ENCODE data around the gene IFNG. TPM values are rescaled to one million over a fixed set of nuclear protein-coding genes. Genes with fewer than 3 reads are reported as not detected.
"Not testable (repeated sequence)": the region's sequence is repeated elsewhere in the genome, so short reads cannot be mapped to it uniquely, and the experiment has no call there.

Gene IFNG
- 0.51 TPM for total RNA-seq

- no peak for DNase-seq
Observed at GRCh38 chr12:68159681-68160304, at the start of gene IFNG. IFNG (minus strand) TSS chr12:68159740; CDS start chr12:68159615, 125 bp downstream.

- DNase-seq: not testable (repeated sequence)
Observed at GRCh38 chr12:68209048-68209728, 49.6 kb upstream of the IFNG start.

GRCh38 chr12:68207276-68207675 is 47.7 kb upstream of the IFNG start:
- DNase-seq: no peak

GRCh38 chr12:68206446-68206845 is 46.9 kb upstream of the IFNG start:
- no peak for DNase-seq

- DNase-seq: no peak
Observed at GRCh38 chr12:68203460-68203875, 43.9 kb upstream of the IFNG start.

GRCh38 chr12:68200854-68201253 is 41.3 kb upstream of the IFNG start:
- DNase-seq: no peak

GRCh38 chr12:68199127-68199526 is 39.6 kb upstream of the IFNG start:
- DNase-seq: no peak

- DNase-seq: no peak
Observed at GRCh38 chr12:68198507-68199086, 39.1 kb upstream of the IFNG start.

- no peak for DNase-seq
Observed at GRCh38 chr12:68190301-68190700, 30.8 kb upstream of the IFNG start.

GRCh38 chr12:68189821-68190242 is 30.3 kb upstream of the IFNG start:
- DNase-seq: no peak

GRCh38 chr12:68185598-68185997 is 26.1 kb upstream of the IFNG start:
- DNase-seq: no peak

- DNase-seq: peak; percentile 41
Observed at GRCh38 chr12:68180792-68181744, 21.5 kb upstream of the IFNG start.

- no peak for DNase-seq
Observed at GRCh38 chr12:68178774-68179439, 19.4 kb upstream of the IFNG start.

- DNase-seq: no peak
Observed at GRCh38 chr12:68178184-68178583, 18.6 kb upstream of the IFNG start.

- DNase-seq: no peak
Observed at GRCh38 chr12:68177562-68177961, 18.0 kb upstream of the IFNG start.

- DNase-seq: no peak
Observed at GRCh38 chr12:68176257-68176656, 16.7 kb upstream of the IFNG start.

GRCh38 chr12:68175557-68176061 is 16.1 kb upstream of the IFNG start:
- no peak for DNase-seq

GRCh38 chr12:68174761-68175160 is 15.2 kb upstream of the IFNG start:
- not testable (repeated sequence) for DNase-seq

GRCh38 chr12:68173792-68174191 is 14.3 kb upstream of the IFNG start:
- DNase-seq: no peak

GRCh38 chr12:68170726-68171125 is 11.2 kb upstream of the IFNG start:
- no peak for DNase-seq

GRCh38 chr12:68169213-68169889 is 9.8 kb upstream of the IFNG start:
- DNase-seq: no peak

Data from tongue (tissue), 2 donors.